ENCODE data around the gene PEX26.

DNA sequence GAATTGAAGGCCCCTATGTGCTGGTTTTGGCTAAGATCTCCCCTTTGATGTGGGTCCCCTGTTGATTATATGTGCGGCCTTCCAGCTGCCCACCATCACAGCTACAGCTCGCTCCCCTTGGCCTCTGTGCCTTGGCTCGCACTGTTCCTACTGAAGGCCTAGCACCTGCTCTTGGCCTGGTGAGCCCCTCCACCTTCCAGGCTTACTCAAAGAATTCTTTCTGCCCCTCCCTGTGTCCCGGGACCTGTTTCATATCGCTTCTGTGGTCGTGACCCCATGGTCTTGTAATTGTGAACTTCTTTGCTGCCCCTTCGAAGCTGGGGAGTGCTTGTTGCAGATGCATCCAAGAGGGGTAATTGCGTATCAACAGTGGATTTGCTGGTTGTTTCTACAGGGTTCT lies 12.5 kb downstream of the PEX26 start:
- no peak for TF ChIP-seq CTCF (IDR thresholded peaks at IDR 0.05)
- TF ChIP-seq POLR2A (IDR thresholded peaks at IDR 0.05) = no peak
